HEK293 (cell line): ENCODE data around the gene TMEM127.

ENCODE experiments used
- KLF10 ChIP-seq: fragments of 450-650 bp; IDR thresholded peaks from 2 replicates; pipeline ENCODE4 v1.5.1; 2018; ENCODE audit warnings: missing biosample characterization, mild to moderate bottlenecking, missing genetic modification characterization
- KLF16 ChIP-seq: fragments of 450-650 bp; formaldehyde crosslinking; IDR thresholded peaks from 2 replicates; pipeline ENCODE4 v1.5.1; 2017; ENCODE audit warnings: missing biosample characterization, missing genetic modification characterization
- KLF7 ChIP-seq: fragments of 450-650 bp; formaldehyde crosslinking; IDR thresholded peaks from 2 replicates; pipeline ENCODE4 v1.5.1; 2016; ENCODE audit warnings: missing biosample characterization, missing genetic modification characterization, borderline replicate concordance
- KLF8 ChIP-seq: fragments of 450-650 bp; formaldehyde crosslinking; IDR thresholded peaks from 2 replicates; pipeline ENCODE4 v1.5.1; 2016; ENCODE audit warnings: missing biosample characterization, missing genetic modification characterization
- KLF9 ChIP-seq: fragments of 450-650 bp; formaldehyde crosslinking; IDR thresholded peaks from 2 replicates; pipeline ENCODE4 v1.5.1; 2016; ENCODE audit warnings: missing biosample characterization, missing genetic modification characterization, low read depth
- MZF1 ChIP-seq: fragments of 450-650 bp; formaldehyde crosslinking; IDR thresholded peaks from 2 replicates; pipeline ENCODE4 v1.5.1; 2017; ENCODE audit warnings: missing biosample characterization, missing genetic modification characterization, borderline replicate concordance
- PRDM4 ChIP-seq: fragments of 450-650 bp; formaldehyde crosslinking; IDR thresholded peaks from 2 replicates; pipeline ENCODE4 v1.5.1; 2017; ENCODE audit warnings: missing biosample characterization, missing genetic modification characterization
- ZBTB1 ChIP-seq: fragments of 450-650 bp; formaldehyde crosslinking; IDR thresholded peaks from 2 replicates; pipeline ENCODE4 v1.5.1; 2016; ENCODE audit warnings: missing biosample characterization, missing genetic modification characterization
- ZBTB10 ChIP-seq: fragments of 450-650 bp; formaldehyde crosslinking; IDR thresholded peaks from 2 replicates; pipeline ENCODE4 v1.5.1; 2016; ENCODE audit warnings: missing biosample characterization, missing genetic modification characterization
- ZBTB11 ChIP-seq: fragments of 450-650 bp; formaldehyde crosslinking; conservative IDR thresholded peaks from 2 replicates; pipeline ENCODE4 v1.5.1; 2016; ENCODE audit warnings: low read depth, missing biosample characterization, missing genetic modification characterization
- ZBTB20 ChIP-seq: fragments of 450-650 bp; formaldehyde crosslinking; IDR thresholded peaks from 2 replicates; pipeline ENCODE4 v1.5.1; 2016; ENCODE audit warnings: missing biosample characterization, missing genetic modification characterization
- ZBTB44 ChIP-seq: fragments of 450-650 bp; IDR thresholded peaks from 2 replicates; pipeline ENCODE4 v1.5.1; 2018; ENCODE audit warnings: missing biosample characterization, mild to moderate bottlenecking, missing genetic modification characterization
- ZIC2 ChIP-seq: fragments of 450-650 bp; formaldehyde crosslinking; IDR thresholded peaks from 2 replicates; pipeline ENCODE4 v1.5.1; 2016; ENCODE audit warnings: missing biosample characterization, missing genetic modification characterization
- ZNF211 ChIP-seq: fragments of 450-650 bp; formaldehyde crosslinking; IDR thresholded peaks from 2 replicates; pipeline ENCODE4 v1.5.1; 2016; ENCODE audit warnings: low read depth, missing biosample characterization, missing genetic modification characterization
- ZNF335 ChIP-seq: fragments of 450-650 bp; formaldehyde crosslinking; conservative IDR thresholded peaks from 2 replicates; pipeline ENCODE4 v1.5.1; 2016; ENCODE audit warnings: missing biosample characterization, missing genetic modification characterization
- ZNF391 ChIP-seq: fragments of 450-650 bp; formaldehyde crosslinking; IDR thresholded peaks from 2 replicates; pipeline ENCODE4 v1.5.1; 2016; ENCODE audit warnings: low read depth, missing biosample characterization, missing genetic modification characterization, borderline replicate concordance
- ZNF398 ChIP-seq: fragments of 450-650 bp; formaldehyde crosslinking; IDR thresholded peaks from 2 replicates; pipeline ENCODE4 v1.5.1; 2017; ENCODE audit warnings: missing biosample characterization, missing genetic modification characterization
- ZNF518A ChIP-seq: fragments of 450-650 bp; formaldehyde crosslinking; conservative IDR thresholded peaks from 2 replicates; pipeline ENCODE4 v1.5.1; 2016; ENCODE audit warnings: low read depth, missing biosample characterization, missing genetic modification characterization
- ZNF585B ChIP-seq: fragments of 450-650 bp; formaldehyde crosslinking; IDR thresholded peaks from 2 replicates; pipeline ENCODE4 v1.5.1; 2016; ENCODE audit warnings: missing biosample characterization, missing genetic modification characterization
- ZNF621 ChIP-seq: fragments of 450-650 bp; formaldehyde crosslinking; IDR thresholded peaks from 2 replicates; pipeline ENCODE4 v1.5.1; 2017; ENCODE audit warnings: missing biosample characterization, missing genetic modification characterization
- ZNF670 ChIP-seq: fragments of 450-650 bp; formaldehyde crosslinking; IDR thresholded peaks from 2 replicates; pipeline ENCODE4 v1.5.1; 2016; ENCODE audit warnings: missing biosample characterization, missing genetic modification characterization, low read depth
- ZNF777 ChIP-seq: fragments of 450-650 bp; formaldehyde crosslinking; IDR thresholded peaks from 2 replicates; pipeline ENCODE4 v1.5.1; 2017; ENCODE audit warnings: missing biosample characterization, missing genetic modification characterization, borderline replicate concordance

Gene TMEM127

GRCh38 chr2:96265349-96265839, 403 bp downstream of the TMEM127 start (continued):
- TF ChIP-seq ZBTB20 (tag by site-specific recombination) (no peak), KLF16 (tag by site-specific recombination) (peak; percentile 75), KLF10 (no peak), ZNF335 (peak; percentile 84), KLF9 (peak; percentile 67), ZNF585B (tag by site-specific recombination) (0 out of 2 replicates have a peak, but pooled peaks have one; percentile 12), ZBTB10 (tag by site-specific recombination) (peak; percentile 52; the same call in 1 of the 2 replicates), ZIC2 (tag by site-specific recombination) (no peak), KLF8 (tag by site-specific recombination) (peak; percentile 60; the same call in 1 of the 2 replicates), ZNF777 (no peak), ZNF518A (tag by site-specific recombination) (no peak), ZBTB11 (tag by site-specific recombination) (no peak), ZNF211 (no peak), ZNF621 (tag by site-specific recombination) (no peak), ZNF670 (tag by site-specific recombination) (no peak), MZF1 (tag by site-specific recombination) (peak; percentile 58; the same call in 1 of the 2 replicates), KLF7 (tag by site-specific recombination) (no peak), ZBTB44 (tag by site-specific recombination) (no peak), ZNF391 (tag by site-specific recombination) (peak; percentile 31; the same call in 1 of the 2 replicates), ZBTB1 (tag by site-specific recombination) (no peak), ZNF398 (tag by site-specific recombination) (0 out of 2 replicates have a peak, but pooled peaks have one; percentile 15), PRDM4 (tag by site-specific recombination) (no peak)
